WTC11 (cell line): ENCODE measurements around the gene ALG14. TPM values are rescaled to one million over a fixed set of nuclear protein-coding genes. Genes with fewer than 3 reads are reported as not detected.

Source experiments
- ATAC-seq: fragments of 200-7000 bp; cut with Tn5 transposase; 2 replicates; pipeline ENCODE4 v1.10.0; 2021; ENCODE audit warnings: mild to moderate bottlenecking, moderate library complexity
- CTCF ChIA-PET: fragments of 300-600 bp; sonication (Branson Sonifier 250); formaldehyde crosslinking; loops from one replicate; lab custom pipeline; 2021; ENCODE audit warnings: antibody characterized with exemption; lab: Charles Lee
- POLR2A ChIA-PET: fragments of 350-600 bp; sonication (Branson Sonifier 250); formaldehyde crosslinking; loops from one replicate; lab custom pipeline; 2021; ENCODE audit warnings: antibody characterized with exemption; lab: Charles Lee
- DNase-seq: peaks from one replicate; pipeline ENCODE4 v3.0.0; 2021; ENCODE audit warnings: low spot score
- H3K27ac Mint-ChIP-seq: 2 replicates; pipeline ENCODE4 v1.8.0; 2021; ENCODE audit warnings: mixed read lengths
- H3K27me3 Mint-ChIP-seq: 2 replicates; pipeline ENCODE4 v1.8.0; 2021; ENCODE audit warnings: low read depth, mild to moderate bottlenecking, moderate library complexity, mixed read lengths
- H3K36me3 Mint-ChIP-seq: 2 replicates; pipeline ENCODE4 v1.8.0; 2021; ENCODE audit warnings: mixed read lengths
- H3K4me1 Mint-ChIP-seq: 2 replicates; pipeline ENCODE4 v1.8.0; 2022; ENCODE audit warnings: mixed read lengths
- H3K4me3 Mint-ChIP-seq: 2 replicates; pipeline ENCODE4 v1.8.0; 2021; ENCODE audit warnings: mild to moderate bottlenecking, moderate library complexity, mixed read lengths
- H3K9me3 Mint-ChIP-seq: 2 replicates; pipeline ENCODE4 v1.8.0; 2021; ENCODE audit warnings: mixed read lengths
- E2F4 ChIP-seq: sonication (generic); formaldehyde crosslinking; IDR thresholded peaks from 2 replicates; pipeline ENCODE4 v1.8.1; 2022; ENCODE audit warnings: low read depth, mild to moderate bottlenecking, moderate library complexity, missing genetic modification reagents, borderline replicate concordance
- ETV6 ChIP-seq: sonication (generic); formaldehyde crosslinking; IDR thresholded peaks from 2 replicates; pipeline ENCODE4 v1.8.1; 2022; ENCODE audit warnings: mild to moderate bottlenecking, missing genetic modification reagents
- GABPB1 ChIP-seq: sonication (generic); formaldehyde crosslinking; IDR thresholded peaks from 2 replicates; pipeline ENCODE4 v1.8.1; 2023; ENCODE audit warnings: mild to moderate bottlenecking, missing genetic modification reagents
- GRHL2 ChIP-seq: fragments of 250-450 bp; sonication (Bioruptor Pico); IDR thresholded peaks from 2 replicates; pipeline ENCODE4 v1.8.0; 2022; ENCODE audit warnings: mild to moderate bottlenecking, moderate library complexity; ENCODE audit not compliant: insufficient replicate concordance, severe bottlenecking
- HMGA2 ChIP-seq: fragments of 250-450 bp; sonication (Bioruptor Pico); IDR thresholded peaks from 2 replicates; pipeline ENCODE4 v1.4.0; 2021; ENCODE audit warnings: mild to moderate bottlenecking, moderate library complexity
- JAZF1 ChIP-seq: fragments of 250-450 bp; sonication (Bioruptor Pico); IDR thresholded peaks from 2 replicates; pipeline ENCODE4 v1.9.0; 2021; ENCODE audit warnings: moderate library complexity, mild to moderate bottlenecking, inconsistent platforms
- NFE2L1 ChIP-seq: sonication (generic); formaldehyde crosslinking; IDR thresholded peaks from 2 replicates; pipeline ENCODE4 v1.8.1; 2023; ENCODE audit warnings: missing genetic modification reagents
- NR2C2 ChIP-seq: sonication (generic); formaldehyde crosslinking; IDR thresholded peaks from 2 replicates; pipeline ENCODE4 v1.8.0; 2022; ENCODE audit warnings: mild to moderate bottlenecking, missing genetic modification reagents
- OVOL2 ChIP-seq: fragments of 250-450 bp; sonication (Bioruptor Pico); IDR thresholded peaks from 2 replicates; pipeline ENCODE4 v1.9.0; 2021; ENCODE audit warnings: mild to moderate bottlenecking, borderline replicate concordance
- RORB ChIP-seq: fragments of 250-450 bp; sonication (Bioruptor Pico); IDR thresholded peaks from 2 replicates; pipeline ENCODE4 v1.9.0; 2021; ENCODE audit warnings: mild to moderate bottlenecking
- TCF7 ChIP-seq: sonication (generic); formaldehyde crosslinking; IDR thresholded peaks from 2 replicates; pipeline ENCODE4 v1.8.0; 2022; ENCODE audit warnings: mild to moderate bottlenecking, low read depth, missing genetic modification reagents, moderate library complexity
- USF1 ChIP-seq: sonication (generic); formaldehyde crosslinking; IDR thresholded peaks from 2 replicates; pipeline ENCODE4 v1.8.0; 2022; ENCODE audit warnings: mild to moderate bottlenecking, missing genetic modification reagents
- ZBTB21 ChIP-seq: sonication (generic); formaldehyde crosslinking; IDR thresholded peaks from 2 replicates; pipeline ENCODE4 v1.8.1; 2023; ENCODE audit warnings: mild to moderate bottlenecking, missing genetic modification reagents, borderline replicate concordance
- ZBTB43 ChIP-seq: sonication (generic); formaldehyde crosslinking; IDR thresholded peaks from 2 replicates; pipeline ENCODE4 v1.8.1; 2023; ENCODE audit warnings: mild to moderate bottlenecking, missing genetic modification reagents
- ZNF138 ChIP-seq: sonication (generic); formaldehyde crosslinking; conservative IDR thresholded peaks from 2 replicates; pipeline ENCODE4 v1.8.1; 2022; ENCODE audit warnings: mild to moderate bottlenecking, moderate library complexity, missing genetic modification reagents
- ZNF317 ChIP-seq: sonication (generic); formaldehyde crosslinking; IDR thresholded peaks from 2 replicates; pipeline ENCODE4 v1.8.1; 2023; ENCODE audit warnings: low read depth, mild to moderate bottlenecking, moderate library complexity, missing genetic modification reagents, borderline replicate concordance
- ZNF416 ChIP-seq: fragments of 250-450 bp; sonication (Bioruptor Pico); IDR thresholded peaks from 2 replicates; pipeline ENCODE4 v1.9.0; 2021; ENCODE audit warnings: mild to moderate bottlenecking, inconsistent platforms
- ZNF425 ChIP-seq: fragments of 250-450 bp; sonication (Bioruptor Pico); conservative IDR thresholded peaks from 2 replicates; pipeline ENCODE4 v1.9.0; 2021; ENCODE audit warnings: mild to moderate bottlenecking
- total RNA-seq: library from RNA; stranded (reverse); gene quantifications from 3 replicates; pipeline ENCODE4 v1.2.3, GENCODE V29; 2021
- TF ChIP-seq, protein P1 (sequence below): sonication (generic); formaldehyde crosslinking; IDR thresholded peaks from 2 replicates; pipeline ENCODE4 v1.8.0; 2022; ENCODE audit warnings: mild to moderate bottlenecking, missing genetic modification reagents
- TF ChIP-seq, protein P2 (sequence below): fragments of 250-450 bp; sonication (Bioruptor Pico); IDR thresholded peaks from 2 replicates; pipeline ENCODE4 v1.9.0; 2021; ENCODE audit warnings: moderate library complexity, mild to moderate bottlenecking, inconsistent platforms, borderline replicate concordance
- TF ChIP-seq, protein P3 (sequence below): sonication (generic); formaldehyde crosslinking; IDR thresholded peaks from 2 replicates; pipeline ENCODE4 v1.8.1; 2023; ENCODE audit warnings: mild to moderate bottlenecking, missing genetic modification reagents, moderate library complexity

The ALG14 gene
- total RNA-seq, 1 experiment from 2014 or later = 2.3 TPM

GRCh38 chr1:95049935-95050334 lies 22.8 kb downstream of the ALG14 start:
- no peak for TF ChIP-seq RORB (CRISPR knock-in tag)
- TF ChIP-seq, protein P1, sequence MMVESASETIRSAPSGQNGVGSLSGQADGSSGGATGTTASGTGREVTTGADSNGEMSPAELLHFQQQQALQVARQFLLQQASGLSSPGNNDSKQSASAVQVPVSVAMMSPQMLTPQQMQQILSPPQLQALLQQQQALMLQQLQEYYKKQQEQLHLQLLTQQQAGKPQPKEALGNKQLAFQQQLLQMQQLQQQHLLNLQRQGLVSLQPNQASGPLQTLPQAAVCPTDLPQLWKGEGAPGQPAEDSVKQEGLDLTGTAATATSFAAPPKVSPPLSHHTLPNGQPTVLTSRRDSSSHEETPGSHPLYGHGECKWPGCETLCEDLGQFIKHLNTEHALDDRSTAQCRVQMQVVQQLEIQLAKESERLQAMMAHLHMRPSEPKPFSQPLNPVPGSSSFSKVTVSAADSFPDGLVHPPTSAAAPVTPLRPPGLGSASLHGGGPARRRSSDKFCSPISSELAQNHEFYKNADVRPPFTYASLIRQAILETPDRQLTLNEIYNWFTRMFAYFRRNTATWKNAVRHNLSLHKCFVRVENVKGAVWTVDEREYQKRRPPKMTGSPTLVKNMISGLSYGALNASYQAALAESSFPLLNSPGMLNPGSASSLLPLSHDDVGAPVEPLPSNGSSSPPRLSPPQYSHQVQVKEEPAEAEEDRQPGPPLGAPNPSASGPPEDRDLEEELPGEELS (CRISPR knock-in tag) = no peak
- no peak for TF ChIP-seq JAZF1
- TF ChIP-seq ZBTB43 (CRISPR knock-in tag) = no peak
- CTCF ChIA-PET = no interaction called here
- no peaks in the 10 kb centered on the region for H3K36me3 Mint-ChIP-seq
- POLR2A ChIA-PET = no interaction called here
- H3K4me3 Mint-ChIP-seq = no peak overlapping the region
- no peaks in the 10 kb centered on the region for H3K27me3 Mint-ChIP-seq
- ATAC-seq (no peak), DNase-seq (no peak)
- no peak overlapping the region for H3K27ac Mint-ChIP-seq
- no peaks in the 10 kb centered on the region for H3K9me3 Mint-ChIP-seq
- H3K4me1 Mint-ChIP-seq = no peaks in the 10 kb centered on the region

DNA sequence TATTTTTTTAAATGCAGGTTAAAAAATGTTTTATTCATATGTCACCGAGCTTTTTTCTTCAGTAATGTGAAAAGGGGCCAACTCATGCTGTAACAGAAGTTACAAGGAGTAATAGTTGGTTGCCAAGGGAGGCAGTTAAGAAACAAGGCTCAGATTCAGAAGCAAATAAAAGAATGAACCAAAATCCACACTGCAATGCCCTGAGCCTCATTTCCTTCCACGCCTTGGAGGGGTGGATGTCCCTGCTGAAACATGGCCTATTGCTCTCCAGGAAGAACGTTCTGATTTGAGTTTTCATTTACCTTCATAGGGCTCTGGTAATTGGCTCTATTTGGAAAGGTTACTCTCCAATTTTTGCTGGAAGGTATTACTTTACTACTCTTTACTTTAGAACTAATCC lies 24.4 kb downstream of the ALG14 start:
- POLR2A ChIA-PET = interaction anchor here (0.6 kb wide), 1 partner anchor 133 kb away, joined by 4 read pairs; no protein-coding TSS in a partner anchor
- no peak overlapping the region for H3K4me3 Mint-ChIP-seq
- H3K36me3 Mint-ChIP-seq = no peaks in the 10 kb centered on the region
- CTCF ChIA-PET = interaction anchor here (1.2 to 1.5 kb wide), 2 partner anchors 186 to 194 kb away, joined by 4 to 7 read pairs; partner anchors contain the start of gene RWDD3
- no peaks in the 10 kb centered on the region for H3K9me3 Mint-ChIP-seq
- no peaks in the 10 kb centered on the region for H3K27me3 Mint-ChIP-seq
- ATAC-seq (no peak), DNase-seq (no peak)
- H3K27ac Mint-ChIP-seq = no peak overlapping the region
- H3K4me1 Mint-ChIP-seq = no peaks in the 10 kb centered on the region
- TF ChIP-seq NFE2L1 (CRISPR knock-in tag) (no peak), RORB (CRISPR knock-in tag) (no peak), ZNF317 (CRISPR knock-in tag) (no peak), GRHL2 (CRISPR knock-in tag) (no peak), HMGA2 (CRISPR knock-in tag) (no peak), ZBTB21 (CRISPR knock-in tag) (no peak), ETV6 (CRISPR knock-in tag) (no peak), NR2C2 (no peak), TCF7 (CRISPR knock-in tag) (no peak), ZNF425 (CRISPR knock-in tag) (no peak), GABPB1 (CRISPR knock-in tag) (no peak), USF1 (CRISPR knock-in tag) (no peak), ZNF138 (CRISPR knock-in tag) (no peak), OVOL2 (CRISPR knock-in tag) (no peak), ZNF416 (no peak), E2F4 (CRISPR knock-in tag) (no peak)
- TF ChIP-seq, protein P2, sequence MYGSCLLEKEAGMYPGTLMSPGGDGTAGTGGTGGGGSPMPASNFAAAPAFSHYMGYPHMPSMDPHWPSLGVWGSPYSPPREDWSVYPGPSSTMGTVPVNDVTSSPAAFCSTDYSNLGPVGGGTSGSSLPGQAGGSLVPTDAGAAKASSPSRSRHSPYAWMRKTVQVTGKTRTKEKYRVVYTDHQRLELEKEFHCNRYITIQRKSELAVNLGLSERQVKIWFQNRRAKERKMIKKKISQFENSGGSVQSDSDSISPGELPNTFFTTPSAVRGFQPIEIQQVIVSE = no peak
- TF ChIP-seq, protein P3, sequence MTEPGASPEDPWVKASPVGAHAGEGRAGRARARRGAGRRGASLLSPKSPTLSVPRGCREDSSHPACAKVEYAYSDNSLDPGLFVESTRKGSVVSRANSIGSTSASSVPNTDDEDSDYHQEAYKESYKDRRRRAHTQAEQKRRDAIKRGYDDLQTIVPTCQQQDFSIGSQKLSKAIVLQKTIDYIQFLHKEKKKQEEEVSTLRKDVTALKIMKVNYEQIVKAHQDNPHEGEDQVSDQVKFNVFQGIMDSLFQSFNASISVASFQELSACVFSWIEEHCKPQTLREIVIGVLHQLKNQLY (CRISPR knock-in tag) = no peak
